GM06990 (cell line): Measurements from ENCODE around the gene CADM1.

ENCODE experiments used
- DNase-seq: peaks from one replicate; pipeline ENCODE4 v3.0.0-alpha.2; 2011; ENCODE audit not compliant: insufficient read length; ENCODE audit errors: extremely low read depth
- H3K27me3 ChIP-seq: replicated peaks from 2 replicates; pipeline ENCODE4 v1.6.0; 2011; ENCODE audit warnings: low read length; ENCODE audit not compliant: control insufficient read depth, insufficient read depth
- H3K36me3 ChIP-seq: 2 replicates; pipeline ENCODE4 v1.5.1; 2011; ENCODE audit warnings: low read length; ENCODE audit not compliant: control insufficient read depth, insufficient read depth
- H3K4me3 ChIP-seq: replicated peaks from 2 replicates; pipeline ENCODE4 v1.5.1; 2011; ENCODE audit warnings: low read depth, mild to moderate bottlenecking, control low read depth, low read length
- CTCF ChIP-seq: IDR thresholded peaks from 2 replicates; pipeline ENCODE4 v1.5.1; 2011; ENCODE audit warnings: low read length, control low read depth, mild to moderate bottlenecking, inconsistent platforms; ENCODE audit not compliant: insufficient read depth, poor library complexity, severe bottlenecking

Gene CADM1

GRCh38 chr11:115144014-115144413, 360.2 kb downstream of the CADM1 start:
- no peak for DNase-seq
- H3K4me3 ChIP-seq = no peak overlapping the region
- H3K27me3 ChIP-seq = no peaks in the 10 kb centered on the region; the same call in 1 of the 2 replicates
- no peaks in the 10 kb centered on the region for H3K36me3 ChIP-seq
- no peak for TF ChIP-seq CTCF

GRCh38 chr11:115141231-115142114, 362.7 kb downstream of the CADM1 start:
- H3K36me3 ChIP-seq = no peaks in the 10 kb centered on the region
- DNase-seq = no peak
- H3K27me3 ChIP-seq = no peaks in the 10 kb centered on the region; the same call in none of the 2 replicates
- TF ChIP-seq CTCF = no peak
- H3K4me3 ChIP-seq = no peak overlapping the region

GRCh38 chr11:115135936-115136335, 368.3 kb downstream of the CADM1 start:
- TF ChIP-seq CTCF = no peak
- Histone ChIP-seq H3K36me3 (no peaks in the 10 kb centered on the region), H3K4me3 (no peak overlapping the region), H3K27me3 (no peaks in the 10 kb centered on the region; the same call in 1 of the 2 replicates)
- no peak for DNase-seq

GRCh38 chr11:115134926-115135325, 369.3 kb downstream of the CADM1 start:
- TF ChIP-seq CTCF = no peak
- no peaks in the 10 kb centered on the region for H3K36me3 ChIP-seq
- no peak overlapping the region for H3K4me3 ChIP-seq
- H3K27me3 ChIP-seq = no peaks in the 10 kb centered on the region; the same call in 1 of the 2 replicates
- DNase-seq = no peak

GRCh38 chr11:115133475-115134209, 370.6 kb downstream of the CADM1 start:
- H3K36me3 ChIP-seq = no peaks in the 10 kb centered on the region
- no peak for DNase-seq
- no peak overlapping the region for H3K4me3 ChIP-seq
- no peaks in the 10 kb centered on the region; the same call in 1 of the 2 replicates for H3K27me3 ChIP-seq
- no peak for TF ChIP-seq CTCF
